B cell (primary cell): ENCODE measurements around the gene CA7.

ENCODE experiments used
- CTCF ChIP-seq: fragments of 200-600 bp; IDR thresholded peaks from one replicate; pipeline ENCODE4 v1.8.0; 2022; ENCODE audit warnings: antibody characterized with exemption, mild to moderate bottlenecking
- EZH2 ChIP-seq: IDR thresholded peaks from 2 replicates; pipeline ENCODE4 v1.6.1; 2012; ENCODE audit warnings: borderline replicate concordance, low read depth, mild to moderate bottlenecking, moderate library complexity, low read length; ENCODE audit not compliant: insufficient read depth, poor library complexity, severe bottlenecking

- TF ChIP-seq CTCF (no peak), EZH2 (no peak)
Observed at GRCh38 chr16:66856184-66856730, 12.0 kb downstream of the CA7 start.
